GM18511 (cell line): Measurements from ENCODE around the gene MGAT1.
"Not testable (repeated sequence)": the region's sequence is repeated elsewhere in the genome, so short reads cannot be mapped to it uniquely, and the experiment has no call there.

Experiments
- ATAC-seq: cut with Tn5 transposase; IDR thresholded peaks from one replicate; pipeline ENCODE4 v1.9.1; 2021; ENCODE audit warnings: mild to moderate bottlenecking, moderate library complexity; ENCODE audit not compliant: unreplicated experiment

The MGAT1 gene

DNA sequence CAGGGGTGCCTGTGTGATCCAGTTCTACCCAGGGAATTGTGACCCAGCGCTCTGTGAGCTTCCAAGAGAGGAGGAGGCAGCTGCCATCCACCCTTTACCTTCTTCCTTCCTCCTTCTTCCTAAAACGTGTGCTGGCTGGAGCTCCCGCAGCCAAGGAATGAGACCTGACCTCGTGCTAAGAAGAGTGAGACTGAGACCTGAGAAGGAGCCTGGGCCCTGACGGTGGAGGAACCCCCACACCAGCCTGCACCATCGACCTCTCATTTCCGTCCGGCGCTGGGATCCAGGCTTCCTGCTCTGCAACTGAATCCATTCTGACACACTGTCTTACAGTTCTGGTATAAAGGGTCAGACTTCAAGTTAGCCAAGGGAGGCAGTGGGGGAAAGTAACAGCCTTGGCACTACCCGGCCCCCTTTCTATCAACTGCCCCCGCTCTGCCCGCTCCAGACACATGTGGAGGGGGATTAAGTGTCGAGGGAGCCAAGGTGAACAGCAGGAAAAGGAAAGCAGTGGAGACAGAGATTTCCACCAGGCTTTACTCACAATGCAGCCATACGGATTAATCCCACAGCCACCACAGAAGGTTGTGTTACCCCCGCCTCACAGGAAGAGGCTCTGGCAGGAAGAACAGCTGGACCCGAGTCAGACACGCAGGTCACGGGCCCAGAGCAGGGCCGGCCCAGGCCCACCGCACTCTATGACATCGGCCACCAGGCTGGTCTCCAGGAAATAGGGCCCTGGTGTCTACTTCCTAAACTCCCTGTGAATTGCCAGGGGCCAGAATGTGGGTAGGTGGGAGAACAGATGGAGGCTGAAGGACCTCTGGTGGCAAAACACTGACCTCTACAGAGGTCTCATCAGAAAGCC lies 15.8 kb downstream of the MGAT1 start:
- no peak for ATAC-seq

- ATAC-seq: no peak
Observed at GRCh38 chr5:180785794-180786221, 16.8 kb downstream of the MGAT1 start.

DNA sequence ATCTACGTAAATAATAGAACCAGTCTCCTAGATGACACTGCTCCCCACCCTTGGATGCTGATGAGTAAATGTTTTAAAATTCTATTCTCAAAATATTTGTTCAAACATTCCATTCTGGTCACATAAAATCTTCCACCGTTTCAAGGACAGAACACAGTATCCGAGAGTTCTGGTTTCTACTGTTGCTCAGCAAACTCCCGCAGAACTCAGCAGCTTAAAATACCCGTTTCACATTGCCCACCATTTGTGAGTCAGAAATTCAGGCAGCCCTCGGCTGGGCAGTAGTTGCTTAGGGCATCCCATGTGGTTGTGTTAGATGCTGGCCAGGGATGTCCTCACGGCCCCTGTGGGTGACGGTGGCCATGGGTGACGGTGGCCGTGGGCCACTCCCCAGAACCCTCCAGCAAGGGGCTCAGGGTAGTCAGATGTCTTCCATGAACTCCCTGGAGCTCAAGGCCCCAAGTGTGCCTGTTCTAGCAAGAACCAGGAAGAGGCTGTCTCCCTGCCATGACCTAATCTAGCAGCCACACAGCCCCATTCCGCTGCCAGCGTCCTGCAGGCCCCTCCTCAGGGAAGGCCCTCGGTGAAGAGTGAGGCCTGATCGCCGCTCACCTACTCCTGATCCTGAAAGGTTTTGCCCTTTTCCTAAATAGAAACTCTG lies 17.4 kb downstream of the MGAT1 start:
- no peak for ATAC-seq

GRCh38 chr5:180784497-180785097 lies 18.0 kb downstream of the MGAT1 start:
- no peak for ATAC-seq

- ATAC-seq: no peak
Observed at GRCh38 chr5:180783340-180784052, 19.1 kb downstream of the MGAT1 start.

GRCh38 chr5:180782748-180783147 lies 19.9 kb downstream of the MGAT1 start:
- no peak for ATAC-seq

DNA sequence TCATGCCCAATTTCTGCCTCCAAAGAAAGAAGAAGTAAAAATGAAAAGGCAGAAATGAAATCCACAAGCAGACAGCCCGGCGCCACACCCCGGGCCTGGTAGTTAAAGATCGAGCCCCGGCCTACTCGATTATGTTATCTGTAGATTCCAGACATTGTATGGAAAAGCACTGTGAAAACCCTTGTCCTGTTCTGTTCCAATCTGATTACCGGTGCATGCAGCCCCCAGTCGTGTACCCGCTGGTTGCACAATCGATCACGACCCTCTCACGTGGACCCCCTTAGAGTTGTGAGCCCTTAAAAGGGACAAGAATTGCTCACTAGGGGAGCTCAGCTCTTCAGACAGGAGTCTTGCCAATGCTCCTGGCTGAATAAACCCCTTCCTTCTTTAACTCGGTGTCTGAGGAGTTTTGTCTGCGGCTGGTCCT lies 20.7 kb downstream of the MGAT1 start:
- ATAC-seq: not testable (repeated sequence)

DNA sequence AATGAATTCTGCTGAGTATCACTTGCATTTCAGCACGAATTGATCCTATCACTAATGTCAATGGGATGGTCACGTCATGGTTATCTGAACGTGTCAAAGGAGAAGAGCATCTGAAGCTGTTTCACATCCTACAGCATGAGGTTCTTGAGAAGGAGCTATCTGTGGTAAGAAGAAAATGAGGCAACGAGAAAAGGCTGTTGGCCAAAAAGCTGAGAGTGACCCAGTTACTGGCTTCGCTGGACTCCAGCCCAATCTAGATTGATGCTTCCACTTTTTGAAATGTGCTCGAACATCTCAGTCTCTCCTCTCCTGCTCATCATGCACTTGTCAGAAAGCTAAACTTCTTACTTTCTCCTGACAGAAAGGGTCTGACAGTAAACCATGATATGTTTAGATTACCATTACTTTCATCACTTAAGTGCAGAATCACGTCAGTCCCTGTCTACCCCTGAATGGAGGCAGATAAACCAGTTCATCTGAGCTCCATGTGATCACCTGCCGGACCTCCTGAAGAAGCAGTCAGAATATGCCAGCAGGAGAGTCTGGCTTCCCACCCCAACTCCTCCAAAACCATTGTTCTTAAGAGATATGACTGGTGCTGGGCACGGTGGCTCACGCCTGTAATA lies 22.5 kb downstream of the MGAT1 start:
- no peak for ATAC-seq

DNA sequence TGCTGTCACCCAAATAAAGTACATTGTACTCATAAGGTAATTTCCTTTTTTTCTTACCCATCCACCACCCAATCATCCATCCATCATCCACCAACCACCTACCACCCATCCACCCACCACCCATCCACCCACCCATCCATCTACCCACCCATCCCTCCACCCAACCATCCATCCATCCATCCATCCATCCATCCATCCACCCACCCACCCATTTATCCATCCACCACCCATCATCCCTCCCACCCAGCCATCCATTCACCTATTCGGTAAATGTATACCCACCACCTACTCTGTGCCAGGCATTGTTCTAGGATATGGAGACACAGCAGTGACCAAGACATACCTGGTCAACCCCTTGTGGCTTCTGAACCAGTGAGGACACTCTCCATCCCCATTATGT lies 25.1 kb downstream of the MGAT1 start:
- ATAC-seq: no peak

DNA sequence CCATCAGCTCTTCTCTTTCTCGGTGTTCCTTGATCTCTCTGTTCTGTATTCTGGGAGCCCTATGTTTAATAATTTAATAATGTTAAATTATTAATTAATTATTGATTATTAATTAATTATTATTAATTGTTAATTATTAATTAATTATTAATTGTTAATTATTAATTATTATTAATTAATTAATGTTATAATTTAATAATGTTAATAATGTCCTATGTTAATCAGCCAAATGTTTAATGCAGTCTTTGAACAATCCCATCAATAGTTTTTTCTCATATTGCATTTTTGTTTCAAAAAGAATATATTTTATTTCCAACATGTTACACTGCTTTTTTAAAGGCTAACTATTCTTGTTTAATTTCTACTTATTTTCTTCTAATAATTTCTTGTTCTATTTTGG lies 26.2 kb downstream of the MGAT1 start:
- no peak for ATAC-seq

GRCh38 chr5:180775624-180776023 lies 27.0 kb downstream of the MGAT1 start:
- no peak for ATAC-seq

- no peak for ATAC-seq
Observed at GRCh38 chr5:180771839-180772238, 30.8 kb downstream of the MGAT1 start.

DNA sequence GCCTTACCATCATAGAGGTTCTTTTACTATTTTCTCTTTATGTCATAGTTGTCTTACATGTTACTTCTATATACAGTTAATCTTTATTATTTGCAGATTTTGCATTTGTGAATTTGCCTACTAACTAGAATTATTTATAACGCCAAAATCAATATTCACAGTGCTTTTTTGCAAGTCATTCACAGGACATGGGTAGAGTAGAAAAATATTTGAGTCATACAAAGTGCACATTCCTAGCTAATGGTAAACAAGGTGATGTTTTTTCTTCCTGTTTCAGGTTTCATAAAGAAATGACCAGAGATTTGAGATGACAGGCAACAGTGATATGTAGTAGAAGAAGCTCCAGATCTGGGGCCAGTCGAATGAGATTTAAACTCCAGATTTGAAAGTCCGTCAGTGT lies 32.8 kb downstream of the MGAT1 start:
- no peak for ATAC-seq

- no peak for ATAC-seq
Observed at GRCh38 chr5:180755601-180756000, 47.0 kb downstream of the MGAT1 start.

- no peak for ATAC-seq
Observed at GRCh38 chr5:180744253-180744652, 58.4 kb downstream of the MGAT1 start.

DNA sequence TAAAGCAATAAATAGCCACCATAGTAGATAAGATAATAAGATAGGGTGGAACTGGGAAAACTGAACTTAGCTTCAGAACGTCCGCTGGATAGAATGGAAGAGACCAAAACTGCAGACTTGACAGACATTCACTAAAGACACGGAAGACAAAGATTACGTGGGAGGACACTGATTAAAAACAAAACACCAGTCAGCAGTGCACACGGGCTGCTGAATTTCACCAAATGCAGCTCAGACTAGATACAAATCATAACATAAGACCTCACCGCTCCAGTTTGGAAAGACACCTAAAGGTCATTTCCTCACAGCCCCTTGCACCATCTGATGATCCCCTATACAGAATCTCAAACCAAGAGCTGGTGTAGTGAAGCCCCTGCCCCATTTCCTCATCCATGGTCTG lies 59.9 kb downstream of the MGAT1 start:
- no peak for ATAC-seq

DNA sequence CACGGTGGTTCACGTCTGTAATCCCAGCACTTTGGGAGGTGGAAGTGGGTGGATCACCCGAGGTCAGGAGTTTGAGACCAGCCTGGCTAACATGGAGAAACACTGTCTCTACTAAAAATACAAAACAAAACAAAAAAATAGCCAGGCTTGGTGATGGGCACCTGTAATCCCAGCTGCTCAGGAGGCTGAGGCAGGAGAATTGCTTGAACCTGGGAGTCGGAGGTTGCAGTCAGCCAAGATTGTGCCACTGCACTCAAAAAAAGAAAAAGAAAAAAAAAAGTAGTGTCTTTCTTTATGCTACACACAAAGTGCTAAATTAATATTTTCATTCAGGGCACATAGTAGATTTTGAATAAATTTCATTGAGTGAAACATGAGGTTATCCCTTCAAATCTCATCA lies 61.7 kb downstream of the MGAT1 start:
- ATAC-seq: not testable (repeated sequence)

DNA sequence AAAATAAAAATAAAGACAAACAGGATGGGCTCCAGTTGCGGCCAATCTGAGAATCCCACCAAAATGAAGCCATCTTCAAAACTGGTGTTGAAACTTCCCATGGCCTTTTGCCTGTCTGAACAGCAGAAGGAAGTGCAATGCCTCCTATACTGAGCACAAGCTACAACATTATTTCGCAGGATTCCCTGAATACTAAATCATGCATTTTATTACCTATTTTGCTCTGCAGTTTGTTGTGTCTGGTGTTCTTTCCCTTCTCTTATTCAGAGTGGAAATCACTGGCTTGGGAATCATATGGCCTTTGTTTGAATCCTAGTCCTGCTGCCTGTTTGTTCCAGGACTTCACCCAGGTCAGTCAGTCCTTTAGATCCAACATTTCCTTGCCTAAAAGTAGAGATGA lies 62.6 kb downstream of the MGAT1 start, which contains the start of gene OR2Y1:
Gene OR2Y1 (minus strand): TSS at position 101 of the 400 bp plus-strand sequence. CDS start 0 bp downstream, at position 101.
- no peak for ATAC-seq

- ATAC-seq: no peak
Observed at GRCh38 chr5:180739271-180739670, 63.3 kb downstream of the MGAT1 start.

DNA sequence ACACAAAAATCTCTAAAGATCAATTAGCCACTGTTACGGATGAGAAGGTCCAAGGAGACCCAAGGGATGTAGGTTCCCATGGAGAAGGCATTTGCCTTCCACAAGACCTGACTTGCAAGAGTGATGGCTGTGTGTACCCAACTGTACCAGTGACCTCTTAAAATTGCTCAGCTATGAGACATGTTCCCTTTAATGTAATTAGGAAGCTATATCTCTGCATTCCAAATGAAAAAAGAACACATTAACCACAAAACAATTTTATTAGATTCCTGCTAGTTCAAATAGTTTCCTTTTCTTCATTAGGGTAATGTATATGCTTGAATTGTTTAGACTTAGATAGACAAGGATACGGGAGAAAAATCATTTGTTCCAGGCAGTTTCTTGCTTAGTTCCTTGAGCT lies 66.1 kb downstream of the MGAT1 start:
- no peak for ATAC-seq
